HL-60 (cell line): ENCODE data around the gene GNAQ.

ENCODE experiments used
- DNase-seq, 2 experiments: peaks; one replicate each; pipeline ENCODE4 v3.0.0-alpha.2; 2010 to 2020; ENCODE audit warnings: low read depth in 1 of 2, low spot score in 1 of 2
- H3K27ac ChIP-seq: fragments of 250-450 bp; sonication (Bioruptor Pico); replicated peaks from 2 replicates; pipeline ENCODE4 v1.5.1; 2020; ENCODE audit warnings: mild to moderate bottlenecking, moderate library complexity
- H3K27me3 ChIP-seq: fragments of 250-450 bp; sonication (Bioruptor Pico); 2 replicates; pipeline ENCODE4 v1.5.1; 2021; ENCODE audit warnings: mild to moderate bottlenecking, moderate library complexity; ENCODE audit not compliant: insufficient read depth, poor library complexity, severe bottlenecking
- H3K4me3 ChIP-seq: replicated peaks from 2 replicates; pipeline ENCODE4 v1.5.1; 2011; ENCODE audit warnings: mild to moderate bottlenecking, control low read depth, low read length; ENCODE audit not compliant: insufficient read depth
- CTCF ChIP-seq: IDR thresholded peaks from one replicate; pipeline ENCODE4 v1.5.1; 2011; ENCODE audit warnings: low read length, control low read depth, inconsistent platforms; ENCODE audit not compliant: insufficient read depth
- GABPA ChIP-seq: IDR thresholded peaks from 2 replicates; pipeline ENCODE4 v1.6.1; 2012; ENCODE audit warnings: low read depth
- POLR2AphosphoS5 ChIP-seq: IDR thresholded peaks from 2 replicates; pipeline ENCODE4 v1.6.1; 2012; ENCODE audit warnings: low read depth
- REST ChIP-seq: IDR thresholded peaks from 2 replicates; pipeline ENCODE4 v1.6.1; 2012; ENCODE audit warnings: low read depth; ENCODE audit not compliant: insufficient replicate concordance
- SPI1 ChIP-seq: IDR thresholded peaks from 2 replicates; pipeline ENCODE4 v1.6.1; 2012; ENCODE audit warnings: low read depth, mild to moderate bottlenecking, borderline replicate concordance

GNAQ gene

DNA sequence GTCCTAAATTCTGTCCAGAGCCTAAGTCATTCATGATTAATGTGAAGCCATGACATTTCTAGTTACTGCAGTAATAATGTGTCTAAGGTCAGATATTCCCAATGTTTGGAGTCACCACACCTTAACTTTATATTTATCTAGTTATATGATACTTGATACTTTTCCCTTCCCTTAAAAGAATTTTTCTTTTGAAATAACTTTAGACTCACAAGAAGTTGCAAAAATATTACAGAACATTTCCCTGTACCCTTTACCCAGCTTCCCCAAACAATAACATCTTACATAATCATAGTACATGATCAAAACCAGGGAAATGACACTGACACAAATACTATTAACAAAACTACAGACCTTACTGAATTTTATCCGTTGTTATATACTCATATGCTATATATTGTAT, 233.5 kb downstream of the GNAQ start:
- TF ChIP-seq POLR2AphosphoS5 (no peak), REST (no peak), CTCF (no peak), GABPA (no peak), SPI1 (no peak)

GRCh38 chr9:77794985-77795384, 236.6 kb downstream of the GNAQ start:
- TF ChIP-seq POLR2AphosphoS5 (no peak), SPI1 (no peak), CTCF (no peak), GABPA (no peak), REST (no peak)
- H3K27me3 ChIP-seq: no peaks in the 10 kb centered on the region
- H3K4me3 ChIP-seq: no peak overlapping the region
- no peak for DNase-seq
- no peak overlapping the region for H3K27ac ChIP-seq

More for the DNA sequence above, 233.5 kb downstream of the GNAQ start:
- no peak for DNase-seq
- no peak overlapping the region for H3K4me3 ChIP-seq
- no peak overlapping the region for H3K27ac ChIP-seq
- no peaks in the 10 kb centered on the region for H3K27me3 ChIP-seq

GRCh38 chr9:77793849-77794248, 237.8 kb downstream of the GNAQ start:
- Histone ChIP-seq H3K27me3 (no peaks in the 10 kb centered on the region), H3K27ac (no peak overlapping the region), H3K4me3 (no peak overlapping the region)
- no peak for TF ChIP-seq CTCF
- TF ChIP-seq SPI1: no peak
- no peak for TF ChIP-seq REST
- TF ChIP-seq GABPA: no peak
- no peak for TF ChIP-seq POLR2AphosphoS5
- no peak for DNase-seq
